ENCODE measurements around the gene RABGAP1L. TPM values are rescaled to one million over a fixed set of nuclear protein-coding genes. Genes with fewer than 3 reads are reported as not detected.

Gene RABGAP1L
- total RNA-seq, 4 donors from 2014 or later, result 39.9 to 77.4 (median 48.7) TPM

GRCh38 chr1:174324939-174325338 lies 165.6 kb downstream of the RABGAP1L start:
- TF ChIP-seq CTCF (IDR thresholded peaks at IDR 0.05; ENCODE audit: low read depth), result no peak

- TF ChIP-seq CTCF (IDR thresholded peaks at IDR 0.05; ENCODE audit: low read depth), result no peak
These were observed 167.0 kb downstream of the RABGAP1L start for GRCh38 chr1:174326278-174326677.

DNA sequence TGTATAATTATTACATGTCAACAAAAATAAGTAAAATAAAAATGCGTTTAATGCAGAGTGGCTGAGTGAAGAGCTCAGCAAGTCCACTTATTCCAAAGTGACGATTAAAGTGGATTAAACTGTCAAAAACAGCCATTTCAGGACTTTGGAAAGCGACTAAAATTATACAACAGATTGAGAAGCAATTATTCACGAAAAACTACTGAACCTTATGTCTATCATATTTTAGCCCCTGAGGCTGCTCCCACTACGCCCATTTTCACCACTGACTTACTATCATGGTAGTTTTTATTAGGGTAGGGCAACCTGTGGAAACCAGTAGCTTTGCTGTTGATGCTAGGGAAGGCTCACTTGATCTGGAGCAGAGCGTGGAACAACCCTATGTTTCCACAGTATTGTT lies 174.1 kb downstream of the RABGAP1L start:
- no peak for TF ChIP-seq CTCF (IDR thresholded peaks at IDR 0.05; ENCODE audit: low read depth)

- TF ChIP-seq CTCF (IDR thresholded peaks at IDR 0.05; ENCODE audit: low read depth), result no peak
These were observed 177.8 kb downstream of the RABGAP1L start for GRCh38 chr1:174337000-174337681.

GRCh38 chr1:174344162-174344561 lies 184.8 kb downstream of the RABGAP1L start:
- no peak for TF ChIP-seq CTCF (IDR thresholded peaks at IDR 0.05; ENCODE audit: low read depth)

DNA sequence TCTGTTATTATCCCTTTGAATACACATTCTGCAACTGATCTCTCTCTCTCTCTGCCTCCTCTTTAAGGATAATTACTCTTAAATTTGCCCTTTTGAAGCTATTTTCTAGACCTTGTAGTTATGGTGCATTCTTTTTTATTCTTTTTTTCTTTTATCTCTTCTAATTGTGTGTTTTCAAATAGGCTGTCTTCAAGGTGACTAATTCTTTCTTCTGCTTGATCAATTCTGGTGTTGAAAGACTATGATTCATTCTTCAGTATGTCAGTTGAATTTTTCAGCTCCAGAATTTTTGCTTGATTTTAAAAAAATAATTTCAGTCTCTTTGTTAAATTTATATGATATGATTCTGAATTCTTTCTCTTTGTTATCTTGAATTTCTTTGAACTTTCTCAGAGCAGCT lies 192.8 kb downstream of the RABGAP1L start:
- TF ChIP-seq CTCF (IDR thresholded peaks at IDR 0.05; ENCODE audit: low read depth), result no peak

DNA sequence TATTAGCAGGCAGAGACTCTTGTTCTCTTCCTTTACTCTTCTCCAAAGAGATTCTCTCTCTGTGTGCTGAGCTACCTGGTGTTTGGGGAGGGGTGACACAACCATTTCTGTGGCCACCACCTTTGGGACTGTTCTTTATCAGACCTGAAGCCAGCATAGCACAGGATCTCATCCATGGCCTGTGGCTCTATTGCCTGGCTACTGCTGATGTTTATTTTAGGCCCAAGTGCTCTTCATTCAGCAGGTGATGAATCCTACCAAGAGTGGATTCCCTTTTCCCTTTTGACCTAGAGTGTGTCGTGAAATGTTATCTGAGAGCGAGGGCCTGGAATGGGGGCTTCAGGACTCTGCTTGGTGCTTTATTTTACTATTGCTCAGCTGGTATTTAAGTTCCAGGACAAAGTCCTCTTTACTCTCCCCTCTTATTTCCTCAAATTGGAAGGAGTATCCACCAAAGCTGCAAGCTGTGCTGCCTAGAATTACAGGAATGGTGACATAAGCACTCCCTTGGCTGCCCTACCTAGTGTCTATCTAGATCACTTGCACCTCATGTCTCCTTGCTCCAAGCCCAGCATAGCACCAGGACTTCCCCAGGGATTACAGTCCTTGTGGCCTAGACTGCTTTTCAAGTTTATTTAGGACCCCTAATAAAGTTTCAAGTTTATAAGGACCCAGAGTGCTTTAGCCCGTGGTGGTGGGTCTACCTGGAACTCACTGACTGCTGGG lies 193.7 kb downstream of the RABGAP1L start:
- TF ChIP-seq CTCF (IDR thresholded peaks at IDR 0.05; ENCODE audit: low read depth), result no peak

Measured in subcutaneous adipose tissue (tissue), 4 donors.